H9 (cell line): ENCODE results near the gene GSAP. TPM values are rescaled to one million over a fixed set of nuclear protein-coding genes. Genes with fewer than 3 reads are reported as not detected.

ENCODE experiments used
- DNase-seq: peaks from one replicate; pipeline ENCODE4 v3.0.0-alpha.2; 2017
- H2AFZ ChIP-seq: one replicate; pipeline ENCODE4 v1.6.1; 2013; ENCODE audit warnings: mild to moderate bottlenecking, low read length, control low read depth, moderate library complexity
- H2AK5ac ChIP-seq: 2 replicates; pipeline ENCODE4 v1.6.1; 2013; ENCODE audit warnings: low read length, control low read depth, mixed read lengths; ENCODE audit not compliant: insufficient read length
- H2BK120ac ChIP-seq: one replicate; pipeline ENCODE4 v1.6.1; 2013; ENCODE audit warnings: low read depth, mild to moderate bottlenecking, low read length, control low read depth, inconsistent platforms; ENCODE audit not compliant: poor library complexity, severe bottlenecking
- H2BK12ac ChIP-seq: 2 replicates; pipeline ENCODE4 v1.6.1; 2013; ENCODE audit warnings: low read length, control low read depth, mixed read lengths, low read depth; ENCODE audit not compliant: insufficient read length
- H2BK15ac ChIP-seq: 2 replicates; pipeline ENCODE4 v1.6.1; 2013; ENCODE audit warnings: low read depth, low read length, control low read depth
- H2BK20ac ChIP-seq: one replicate; pipeline ENCODE4 v1.6.1; 2013; ENCODE audit warnings: low read depth, mild to moderate bottlenecking, low read length, control low read depth, inconsistent platforms; ENCODE audit not compliant: poor library complexity, severe bottlenecking
- H2BK5ac ChIP-seq: 2 replicates; pipeline ENCODE4 v1.6.1; 2013; ENCODE audit warnings: low read length, control low read depth, mixed read lengths; ENCODE audit not compliant: insufficient read length
- H3K14ac ChIP-seq: 2 replicates; pipeline ENCODE4 v1.6.1; 2013; ENCODE audit warnings: low read length, control low read depth; ENCODE audit not compliant: insufficient read depth
- H3K18ac ChIP-seq: 2 replicates; pipeline ENCODE4 v1.6.1; 2013; ENCODE audit warnings: low read depth, mild to moderate bottlenecking, mixed read lengths, low read length, control low read depth; ENCODE audit not compliant: insufficient read length
- H3K23ac ChIP-seq: 2 replicates; pipeline ENCODE4 v1.6.1; 2013; ENCODE audit warnings: low read length, control low read depth, mixed read lengths, low read depth; ENCODE audit not compliant: insufficient read length
- H3K23me2 ChIP-seq: 2 replicates; pipeline ENCODE4 v1.6.1; 2013; ENCODE audit warnings: low read depth, mild to moderate bottlenecking, mixed read lengths, low read length, control low read depth; ENCODE audit not compliant: insufficient read length, poor library complexity, severe bottlenecking
- H3K27ac ChIP-seq: 2 replicates; pipeline ENCODE4 v1.5.1; 2013; ENCODE audit warnings: low read length, control low read depth, mixed read lengths, low read depth; ENCODE audit not compliant: insufficient read length
- H3K27me3 ChIP-seq: 2 replicates; pipeline ENCODE4 v1.6.1; 2013; ENCODE audit warnings: low read length, control low read depth, inconsistent platforms; ENCODE audit not compliant: insufficient read depth
- H3K4ac ChIP-seq: 2 replicates; pipeline ENCODE4 v1.6.1; 2013; ENCODE audit warnings: low read depth, mild to moderate bottlenecking, control low read depth, inconsistent platforms, low read length, moderate library complexity
- H3K4me1 ChIP-seq: 2 replicates; pipeline ENCODE4 v1.6.1; 2013; ENCODE audit warnings: low read length, control low read depth, inconsistent platforms; ENCODE audit not compliant: insufficient read depth
- H3K4me2 ChIP-seq: 2 replicates; pipeline ENCODE4 v1.6.1; 2013; ENCODE audit warnings: low read length, control low read depth, mixed read lengths; ENCODE audit not compliant: insufficient read length, insufficient read depth
- H3K56ac ChIP-seq: 2 replicates; pipeline ENCODE4 v1.6.1; 2013; ENCODE audit warnings: low read depth, mild to moderate bottlenecking, mixed read lengths, low read length, control low read depth; ENCODE audit not compliant: insufficient read length
- H3K79me1 ChIP-seq: 2 replicates; pipeline ENCODE4 v1.6.1; 2013; ENCODE audit warnings: low read depth, mild to moderate bottlenecking, moderate library complexity, low read length, control low read depth, inconsistent platforms; ENCODE audit not compliant: insufficient read depth, poor library complexity, severe bottlenecking
- H3K79me2 ChIP-seq: 2 replicates; pipeline ENCODE4 v1.6.1; 2013; ENCODE audit warnings: low read length, control low read depth, inconsistent platforms; ENCODE audit not compliant: insufficient read depth
- H3K9ac ChIP-seq: 2 replicates; pipeline ENCODE4 v1.6.1; 2013; ENCODE audit warnings: low read length, control low read depth, mixed read lengths; ENCODE audit not compliant: insufficient read length; ENCODE audit errors: extremely low read depth
- H3K9me3 ChIP-seq: one replicate; pipeline ENCODE4 v1.6.1; 2013; ENCODE audit warnings: low read depth, low read length, inconsistent platforms; ENCODE audit not compliant: control insufficient read depth
- H3T11ph ChIP-seq: one replicate; pipeline ENCODE4 v1.6.1; 2013; ENCODE audit warnings: mild to moderate bottlenecking, low read length, control low read depth, inconsistent platforms
- H4K20me1 ChIP-seq: one replicate; pipeline ENCODE4 v1.6.1; 2013; ENCODE audit not compliant: control insufficient read depth, insufficient read length, insufficient read depth
- H4K5ac ChIP-seq: 2 replicates; pipeline ENCODE4 v1.6.1; 2013; ENCODE audit warnings: low read depth, mild to moderate bottlenecking, mixed read lengths, low read length, control low read depth; ENCODE audit not compliant: insufficient read length
- H4K8ac ChIP-seq: replicated peaks from 2 replicates; pipeline ENCODE4 v1.6.1; 2013; ENCODE audit warnings: low read length, control low read depth, mixed read lengths, low read depth; ENCODE audit not compliant: insufficient read length
- H4K91ac ChIP-seq: 2 replicates; pipeline ENCODE4 v1.6.1; 2013; ENCODE audit warnings: low read depth, mild to moderate bottlenecking, moderate library complexity, mixed read lengths, low read length, control low read depth; ENCODE audit not compliant: insufficient read length
- H3K27ac Mint-ChIP-seq, 3 experiments: 2 replicates in 2 of 3; 3 replicates in 1 of 3; pipeline ENCODE4 v1.8.0; 2020 to 2021; ENCODE audit warnings: mixed read lengths in 3 of 3, mild to moderate bottlenecking in 1 of 3, moderate library complexity in 1 of 3
- H3K27me3 Mint-ChIP-seq: 2 replicates; pipeline ENCODE4 v1.8.0; 2021; ENCODE audit warnings: low read depth, mild to moderate bottlenecking, moderate library complexity, mixed read lengths
- H3K36me3 Mint-ChIP-seq, 3 experiments: 2 replicates in 2 of 3; 3 replicates in 1 of 3; pipeline ENCODE4 v1.8.0; 2020 to 2021; ENCODE audit warnings: low read depth in 3 of 3, mixed read lengths in 3 of 3; ENCODE audit not compliant: insufficient read depth in 1 of 3
- H3K4me1 Mint-ChIP-seq, 2 experiments: 2 replicates each; pipeline ENCODE4 v1.8.0; 2020; ENCODE audit warnings: mixed read lengths in 2 of 2
- H3K4me3 Mint-ChIP-seq, 2 experiments: 2 replicates in 1 of 2; 3 replicates in 1 of 2; pipeline ENCODE4 v1.8.0; 2020 to 2021; ENCODE audit warnings: mild to moderate bottlenecking in 2 of 2, mixed read lengths in 2 of 2, moderate library complexity in 1 of 2
- H3K9me3 Mint-ChIP-seq, 2 experiments: 2 replicates in 1 of 2; 3 replicates in 1 of 2; pipeline ENCODE4 v1.8.0; 2020; ENCODE audit warnings: mild to moderate bottlenecking in 2 of 2, mixed read lengths in 2 of 2, moderate library complexity in 1 of 2
- WGBS: extraction: QIAGEN DNeasy Blood & Tissue Kit; methylation state at CpG from one replicate; pipeline ENCODE4 v1.1.7; 2013; ENCODE audit warnings: missing lambda C conversion rate, low lambda C conversion rate, mixed read lengths; ENCODE audit not compliant: insufficient read length; ENCODE audit errors: extremely low coverage; 5-methylcytosine and 5-hydroxymethylcytosine counted together
- total RNA-seq: library from RNA; stranded (reverse); gene quantifications from 2 replicates; pipeline ENCODE4 v1.2.1, GENCODE V29; 2021
- TF ChIP-seq, protein P1 (sequence below): fragments of 200-600 bp; sonication (generic); conservative IDR thresholded peaks from 3 replicates; pipeline ENCODE4 v1.8.0; 2021; ENCODE audit warnings: antibody characterized with exemption, mild to moderate bottlenecking

Gene GSAP
- total RNA-seq, 1 experiment from 2014 or later = 1.9 TPM

DNA sequence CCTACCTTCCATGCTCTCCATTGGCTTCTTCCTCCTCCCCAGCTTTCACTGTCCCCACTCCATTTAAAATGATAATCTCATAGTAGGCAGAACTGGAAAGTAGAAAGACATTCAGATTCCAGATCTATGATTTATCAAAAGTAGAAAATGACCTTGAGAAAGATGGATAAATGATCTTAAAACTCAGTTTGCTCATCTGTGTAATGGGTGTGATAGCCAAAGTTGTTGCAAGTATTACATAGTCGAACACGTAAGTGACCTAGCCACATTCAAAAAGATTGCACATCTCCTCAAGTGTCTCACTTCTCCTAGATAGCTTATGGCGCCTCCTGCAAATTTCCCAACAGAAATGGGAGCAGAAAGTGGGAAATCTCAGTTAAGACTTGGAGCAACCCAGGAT is 126.8 kb downstream of the GSAP start:
- H3K18ac ChIP-seq = no peak overlapping the region
- no peak overlapping the region for H3K14ac ChIP-seq
- DNase-seq = no peak
- no peak overlapping the region for H3T11ph ChIP-seq
- no peak overlapping the region for H2BK5ac ChIP-seq
- no peak overlapping the region for H3K4ac ChIP-seq
- no CpG with 5 or more reads among the region's 3 CpGs for WGBS
- H4K20me1 ChIP-seq = no peaks in the 10 kb centered on the region
- no peak overlapping the region for H3K4me2 ChIP-seq
- no peak overlapping the region for H2AFZ ChIP-seq
- H3K79me1 ChIP-seq = no peaks in the 10 kb centered on the region
- H3K27ac ChIP-seq = no peak overlapping the region
- H4K5ac ChIP-seq = no peak overlapping the region
- H4K91ac ChIP-seq = no peak overlapping the region
- Mint-ChIP-seq H3K27ac (no peak overlapping the region), H3K27me3 (no peaks in the 10 kb centered on the region; the same call in 1 of the 2 replicates), H3K4me1 (peaks cover 2 to 5% of the 10 kb centered on the region in 2 experiments; a peak in 3 of 4 replicates), H3K4me3 (no peak overlapping the region), H3K36me3 (no peaks in the 10 kb centered on the region), H3K9me3 (peaks cover 0 to 2% of the 10 kb centered on the region in 2 experiments; a peak in 1 of 5 replicates)
- no peaks in the 10 kb centered on the region for H3K23me2 ChIP-seq
- H2BK12ac ChIP-seq = no peak overlapping the region
- no peaks in the 10 kb centered on the region for H3K4me1 ChIP-seq
- H3K27me3 ChIP-seq = no peaks in the 10 kb centered on the region
- H3K9ac ChIP-seq = no peak overlapping the region
- H2AK5ac ChIP-seq = no peak overlapping the region
- H3K79me2 ChIP-seq = no peaks in the 10 kb centered on the region
- H3K9me3 ChIP-seq = no peaks in the 10 kb centered on the region
- H4K8ac ChIP-seq = no peak overlapping the region
- TF ChIP-seq, protein P1, sequence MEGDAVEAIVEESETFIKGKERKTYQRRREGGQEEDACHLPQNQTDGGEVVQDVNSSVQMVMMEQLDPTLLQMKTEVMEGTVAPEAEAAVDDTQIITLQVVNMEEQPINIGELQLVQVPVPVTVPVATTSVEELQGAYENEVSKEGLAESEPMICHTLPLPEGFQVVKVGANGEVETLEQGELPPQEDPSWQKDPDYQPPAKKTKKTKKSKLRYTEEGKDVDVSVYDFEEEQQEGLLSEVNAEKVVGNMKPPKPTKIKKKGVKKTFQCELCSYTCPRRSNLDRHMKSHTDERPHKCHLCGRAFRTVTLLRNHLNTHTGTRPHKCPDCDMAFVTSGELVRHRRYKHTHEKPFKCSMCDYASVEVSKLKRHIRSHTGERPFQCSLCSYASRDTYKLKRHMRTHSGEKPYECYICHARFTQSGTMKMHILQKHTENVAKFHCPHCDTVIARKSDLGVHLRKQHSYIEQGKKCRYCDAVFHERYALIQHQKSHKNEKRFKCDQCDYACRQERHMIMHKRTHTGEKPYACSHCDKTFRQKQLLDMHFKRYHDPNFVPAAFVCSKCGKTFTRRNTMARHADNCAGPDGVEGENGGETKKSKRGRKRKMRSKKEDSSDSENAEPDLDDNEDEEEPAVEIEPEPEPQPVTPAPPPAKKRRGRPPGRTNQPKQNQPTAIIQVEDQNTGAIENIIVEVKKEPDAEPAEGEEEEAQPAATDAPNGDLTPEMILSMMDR = no peak
- H2BK15ac ChIP-seq = no peak overlapping the region
- no peak overlapping the region for H3K23ac ChIP-seq
- no peak overlapping the region for H2BK120ac ChIP-seq
- no peak overlapping the region for H3K56ac ChIP-seq
- no peak overlapping the region for H2BK20ac ChIP-seq
